Endothelial cell of umbilical vein (primary cell): ENCODE measurements around the gene ZNF732. TPM values are rescaled to one million over a fixed set of nuclear protein-coding genes. Genes with fewer than 3 reads are reported as not detected.

Experiments used
- BruUV-seq: library from RNA; stranded (reverse); fragments of 400-500 nt; replicated peaks from 2 replicates; lab custom pipeline; 2021; lab: Mats Ljungman, UMichigan
- CTCF ChIA-PET: fragments of 300-600, 350-600 bp; sonication (Branson Sonifier 250); formaldehyde crosslinking; loops from one replicate; lab custom pipeline; 2021; ENCODE audit warnings: antibody characterized with exemption, inconsistent platforms; lab: Charles Lee
- POLR2A ChIA-PET: fragments of 300-600, 350-600 bp; sonication (Branson Sonifier 250); formaldehyde crosslinking; loops from one replicate; lab custom pipeline; 2021; ENCODE audit warnings: antibody characterized with exemption, inconsistent platforms; lab: Charles Lee
- DNase-seq: peaks from one replicate; pipeline ENCODE4 v3.0.0-alpha.2; 2011; ENCODE audit warnings: low read depth, low spot score
- FAIRE-seq: peaks from 2 replicates; lab custom pipeline; 2011; peaks lifted over from hg19 to GRCh38; lab: Jason Lieb, UNC
- H2AFZ ChIP-seq: 2 replicates; pipeline ENCODE4 v1.6.0; 2012; ENCODE audit warnings: low read depth, low read length, control low read depth, inconsistent platforms
- H3K27ac ChIP-seq: 2 replicates; pipeline ENCODE4 v1.5.1; 2011; ENCODE audit warnings: low read depth, mild to moderate bottlenecking, control low read depth, low read length, moderate library complexity; ENCODE audit not compliant: insufficient read depth
- H3K27me3 ChIP-seq, 2 experiments: 2 replicates each; pipeline versions ENCODE4 v1.6.0 to v1.6.1; 2011; ENCODE audit warnings: low read length in 2 of 2, mixed read lengths in 1 of 2; ENCODE audit not compliant: control insufficient read depth in 2 of 2, insufficient read depth in 2 of 2
- H3K36me3 ChIP-seq, 2 experiments: 2 replicates in 1 of 2; 3 replicates in 1 of 2; pipeline ENCODE4 v1.5.1; 2011; ENCODE audit warnings: low read length in 2 of 2, mild to moderate bottlenecking in 1 of 2, moderate library complexity in 1 of 2; ENCODE audit not compliant: control insufficient read depth in 2 of 2, insufficient read depth in 2 of 2; ENCODE audit errors: extremely low read depth in 1 of 2
- H3K4me1 ChIP-seq: 3 replicates; pipeline ENCODE4 v1.5.1; 2011; ENCODE audit warnings: mild to moderate bottlenecking, low read length; ENCODE audit not compliant: control insufficient read depth, insufficient read depth; ENCODE audit errors: extremely low read depth
- H3K4me2 ChIP-seq: 2 replicates; pipeline ENCODE4 v1.6.1; 2011; ENCODE audit warnings: low read length, control low read depth, mixed read lengths; ENCODE audit not compliant: insufficient read depth
- H3K4me3 ChIP-seq, 3 experiments: fragments of 200-600 bp in 1 of 3; sonication (generic), shearing (Covaris generic) in 1 of 3; replicated peaks in 1 of 3; 2 replicates each; pipeline ENCODE4 v1.5.1; 2011 to 2016; ENCODE audit warnings: control low read depth in 3 of 3, low read length in 3 of 3, mild to moderate bottlenecking in 2 of 3, inconsistent platforms in 1 of 3, low read depth in 1 of 3, moderate library complexity in 1 of 3; ENCODE audit not compliant: insufficient read depth in 1 of 3
- H3K79me2 ChIP-seq: 2 replicates; pipeline ENCODE4 v1.6.0; 2012; ENCODE audit warnings: low read length, inconsistent platforms; ENCODE audit not compliant: control insufficient read depth, insufficient read depth
- H3K9ac ChIP-seq: replicated peaks from 2 replicates; pipeline ENCODE3; 2011; ENCODE audit warnings: low read length, control low read depth; ENCODE audit not compliant: insufficient read depth; ENCODE audit errors: extremely low read depth
- H3K9me1 ChIP-seq: replicated peaks from 3 replicates; pipeline ENCODE4 v1.6.0; 2011; ENCODE audit warnings: mild to moderate bottlenecking, low read length; ENCODE audit not compliant: control insufficient read depth, insufficient read depth; ENCODE audit errors: extremely low read depth
- H3K9me3 ChIP-seq: replicated peaks from 2 replicates; pipeline ENCODE4 v1.5.1; 2012; ENCODE audit warnings: low read length, inconsistent platforms; ENCODE audit not compliant: control insufficient read depth, insufficient read depth
- H4K20me1 ChIP-seq: replicated peaks from 2 replicates; pipeline ENCODE3; 2011; ENCODE audit warnings: mild to moderate bottlenecking, low read length; ENCODE audit not compliant: control insufficient read depth, insufficient read depth; ENCODE audit errors: extremely low read depth
- CTCF ChIP-seq, 2 donors: IDR thresholded peaks; 1 replicate in 1 of 2; 2 replicates in 1 of 2; pipeline ENCODE4 v1.5.1; 2011; ENCODE audit warnings: low read length in 2 of 2, mild to moderate bottlenecking in 2 of 2, moderate library complexity in 2 of 2, control low read depth in 1 of 2, inconsistent platforms in 1 of 2, low read depth in 1 of 2; ENCODE audit not compliant: insufficient read depth in 1 of 2; ENCODE audit errors: extremely low read depth in 1 of 2
- EZH2 ChIP-seq: IDR thresholded peaks from 2 replicates; pipeline ENCODE4 v1.6.1; 2012; ENCODE audit warnings: borderline replicate concordance, low read depth, mild to moderate bottlenecking, moderate library complexity, low read length, inconsistent platforms; ENCODE audit not compliant: severe bottlenecking
- FOS ChIP-seq: IDR thresholded peaks from 2 replicates; pipeline ENCODE4 v1.6.1; 2011; ENCODE audit warnings: mild to moderate bottlenecking, low read length, moderate library complexity, borderline replicate concordance; ENCODE audit not compliant: insufficient read depth
- GATA2 ChIP-seq: IDR thresholded peaks from 2 replicates; pipeline ENCODE4 v1.7.0; 2011; ENCODE audit warnings: low read depth, mild to moderate bottlenecking, moderate library complexity, mixed read lengths, low read length; ENCODE audit not compliant: insufficient read length, insufficient read depth
- JUN ChIP-seq: IDR thresholded peaks from 2 replicates; pipeline ENCODE4 v1.6.1; 2011; ENCODE audit warnings: borderline replicate concordance, low read depth; ENCODE audit not compliant: insufficient read length, insufficient read depth
- MYC ChIP-seq: IDR thresholded peaks from one replicate; pipeline ENCODE4 v1.6.1; 2011; ENCODE audit warnings: mild to moderate bottlenecking, low read depth, low read length
- POLR2A ChIP-seq: IDR thresholded peaks from 2 replicates; pipeline ENCODE4 v1.6.1; 2012; ENCODE audit warnings: low read depth, mild to moderate bottlenecking, control low read depth, low read length
- POLR2AphosphoS5 ChIP-seq: IDR thresholded peaks from 2 replicates; pipeline ENCODE4 v1.6.1; 2012; ENCODE audit warnings: low read depth, mild to moderate bottlenecking, control low read depth, low read length, moderate library complexity; ENCODE audit not compliant: insufficient read depth
- dilution Hi-C: fragments of 300-500 bp; cut with MboI; formaldehyde crosslinking; loops from one replicate; pipeline ENCODE4 v1.15.0; 2019; ENCODE audit warnings: low sequenced_read_pairs; ENCODE audit not compliant: extremely low pct_ligation_motif_present
- intact Hi-C: fragments of 100-400 bp; cut with micrococcal nuclease; formaldehyde crosslinking; loops from one replicate; pipeline ENCODE4 v1.10.0; 2022
- polyA plus RNA-seq, 4 experiments: library from polyadenylated mRNA; depleted of rRNA in 3 of 4; stranded (reverse) in 3 of 4; unstranded in 1 of 4; fragments of >200 nt; gene quantifications; 2 replicates each; pipeline versions ENCODE4 v1.2.1 to v1.2.3, GENCODE V29; 2011 to 2012; ENCODE audit warnings: missing spikeins in 1 of 4
- total RNA-seq: library from RNA; stranded (reverse); gene quantifications from 2 replicates; pipeline ENCODE4 v1.2.3, GENCODE V29; 2021
- TF ChIP-seq, protein P1 (sequence below): IDR thresholded peaks from 2 replicates; pipeline ENCODE4 v1.6.1; 2011; ENCODE audit not compliant: insufficient read depth, insufficient read length

Gene ZNF732
- total and polyA plus RNA-seq, 2 donors (not counting 3 experiments of a cell fraction or from before 2014, with no cell fraction given), result 0.04 to 3.1 TPM

DNA sequence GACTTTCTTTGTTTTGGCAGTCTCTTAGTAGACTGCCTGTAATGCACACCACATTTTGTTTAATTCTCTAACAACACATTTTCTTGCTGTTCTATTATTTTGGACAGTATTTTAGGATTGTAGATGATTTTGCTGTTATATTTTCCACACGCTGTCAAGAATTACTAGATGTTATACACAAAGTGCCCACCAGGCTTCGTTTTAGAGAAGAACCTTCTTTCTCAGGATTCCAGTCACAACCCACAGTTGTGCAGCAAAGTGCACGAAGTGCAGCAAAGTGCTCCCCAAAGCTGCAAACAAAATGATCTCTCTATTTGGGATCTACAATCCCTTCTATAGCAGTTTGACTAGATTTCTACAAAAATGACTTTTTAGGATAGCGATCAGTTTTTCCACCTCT is 34.7 kb upstream of the ZNF732 start:
- Histone ChIP-seq H3K27ac (no peak overlapping the region), H3K9ac (no peak overlapping the region), H4K20me1 (no peaks in the 10 kb centered on the region), H3K4me3 (no peak overlapping the region), H2AFZ (no peak overlapping the region), H3K27me3 (no peaks in the 10 kb centered on the region), H3K9me1 (no peaks in the 10 kb centered on the region), H3K4me2 (no peak overlapping the region), H3K4me1 (peaks cover 3% of the 10 kb centered on the region), H3K79me2 (peaks cover 20% of the 10 kb centered on the region), H3K9me3 (no peaks in the 10 kb centered on the region), H3K36me3 (peaks cover 0 to 2% of the 10 kb centered on the region in 2 experiments)
- TF ChIP-seq MYC, result no peak
- TF ChIP-seq FOS, result no peak
- no peak for TF ChIP-seq GATA2
- TF ChIP-seq JUN, result no peak
- no peak for TF ChIP-seq POLR2A
- TF ChIP-seq, protein P1, sequence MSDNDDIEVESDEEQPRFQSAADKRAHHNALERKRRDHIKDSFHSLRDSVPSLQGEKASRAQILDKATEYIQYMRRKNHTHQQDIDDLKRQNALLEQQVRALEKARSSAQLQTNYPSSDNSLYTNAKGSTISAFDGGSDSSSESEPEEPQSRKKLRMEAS, result no peak
- no peak for TF ChIP-seq CTCF (IDR thresholded peaks at IDR 0.05; ENCODE audit: extremely low read depth in 1 of 2, insufficient read depth in 1 of 2, low read depth in 1 of 2, low read length in 2 of 2)
- no peak for TF ChIP-seq EZH2
- TF ChIP-seq POLR2AphosphoS5, result no peak
- no peak for FAIRE-seq
- intact Hi-C loops, result no loop called here
- POLR2A ChIA-PET, result no interaction called here
- CTCF ChIA-PET, result no interaction called here
- DNase-seq, result no peak
- BruUV-seq, result no TSS peak
- dilution Hi-C loops, result no loop called here
